Posterior vena cava (tissue), 2 donors: ENCODE results near the gene PRICKLE2. TPM values are rescaled to one million over a fixed set of nuclear protein-coding genes. Genes with fewer than 3 reads are reported as not detected.

Experiments
- DNase-seq: peaks from one replicate; pipeline ENCODE4 v3.0.0-alpha.2; 2020; ENCODE audit warnings: low spot score
- intact Hi-C, 2 donors: fragments of 100-400 bp; cut with DNase I; formaldehyde crosslinking; loops; one replicate each; pipeline versions ENCODE4 v1.14.1 to v1.14.2; 2022 to 2023
- total RNA-seq, 2 donors: library from RNA; stranded (reverse); fragmentation: NEBNext Ultra II Directional; extraction: Animal tissue kit (Norgen Biotek cat#: 25700); gene quantifications; one replicate each; pipeline ENCODE4 v1.2.1, GENCODE V29; 2021
- donor health status: DM: yes; HTN: yes; CAD: no.
- donor health status: DM: yes; HTN: yes; CAD: no.

The PRICKLE2 gene
- total RNA-seq, 2 donors from 2014 or later = 26.3 to 34.9 TPM

GRCh38 chr3:64173563-64173962 lies 51.7 kb downstream of the PRICKLE2 start:
- intact Hi-C loops = no loop called here
- no peak for DNase-seq

GRCh38 chr3:64170270-64170669 lies 55.0 kb downstream of the PRICKLE2 start:
- no peak for DNase-seq
- intact Hi-C loops = no loop called here

- intact Hi-C loops = no loop called here
- DNase-seq = no peak
Observed at GRCh38 chr3:64167868-64168267, 57.4 kb downstream of the PRICKLE2 start.

DNA sequence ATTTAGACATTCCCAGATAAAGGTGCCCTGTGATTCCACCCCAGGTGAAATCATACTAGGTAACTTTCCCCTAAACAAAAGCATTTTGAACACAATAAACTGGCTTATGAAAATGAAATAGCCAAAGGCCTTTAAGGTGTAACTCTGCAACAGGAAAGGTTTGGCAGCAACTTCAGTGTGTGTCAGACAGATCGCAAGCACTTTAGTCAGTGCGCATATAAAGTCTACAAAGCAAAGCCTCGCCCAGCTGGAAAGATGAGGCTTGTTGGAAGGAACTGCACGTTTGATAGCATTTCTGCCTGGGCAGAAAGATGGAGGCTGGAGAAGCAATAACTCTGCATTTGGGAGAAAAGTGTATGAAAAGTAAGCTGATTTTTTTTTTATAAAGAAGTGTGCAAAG lies 57.9 kb downstream of the PRICKLE2 start:
- DNase-seq = no peak
- intact Hi-C loops = no loop called here

GRCh38 chr3:64166584-64167162 lies 58.6 kb downstream of the PRICKLE2 start:
- DNase-seq = no peak
- intact Hi-C loops = no loop called here

GRCh38 chr3:64164349-64164748 lies 60.9 kb downstream of the PRICKLE2 start:
- intact Hi-C loops = loop anchor here in 1 of 2 donors (5.0 kb wide), 1 partner anchor 1592 kb away; no protein-coding TSS in a partner anchor
- DNase-seq = no peak

DNA sequence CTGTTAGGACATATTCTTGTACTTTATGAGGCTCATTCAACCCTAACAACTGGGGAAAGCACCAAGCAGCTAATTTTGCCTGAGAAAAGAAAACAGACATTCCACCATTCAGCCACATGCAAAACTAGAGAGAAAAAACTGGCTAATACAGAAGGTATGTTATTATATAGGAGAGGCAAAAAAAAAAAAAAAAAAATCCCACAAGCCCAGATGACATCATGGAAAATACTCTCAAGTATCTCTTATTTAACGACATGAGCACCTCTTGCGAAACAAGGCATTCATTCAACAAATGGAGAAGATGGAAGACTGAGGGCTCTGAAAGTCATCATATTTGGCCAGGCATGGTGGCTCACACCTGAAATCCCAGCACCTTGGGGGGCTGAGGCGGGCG lies 61.5 kb downstream of the PRICKLE2 start:
- intact Hi-C loops = loop anchor here in 1 of 2 donors (5.0 kb wide), 1 partner anchor 1591 kb away; no protein-coding TSS in a partner anchor
- no peak for DNase-seq

DNA sequence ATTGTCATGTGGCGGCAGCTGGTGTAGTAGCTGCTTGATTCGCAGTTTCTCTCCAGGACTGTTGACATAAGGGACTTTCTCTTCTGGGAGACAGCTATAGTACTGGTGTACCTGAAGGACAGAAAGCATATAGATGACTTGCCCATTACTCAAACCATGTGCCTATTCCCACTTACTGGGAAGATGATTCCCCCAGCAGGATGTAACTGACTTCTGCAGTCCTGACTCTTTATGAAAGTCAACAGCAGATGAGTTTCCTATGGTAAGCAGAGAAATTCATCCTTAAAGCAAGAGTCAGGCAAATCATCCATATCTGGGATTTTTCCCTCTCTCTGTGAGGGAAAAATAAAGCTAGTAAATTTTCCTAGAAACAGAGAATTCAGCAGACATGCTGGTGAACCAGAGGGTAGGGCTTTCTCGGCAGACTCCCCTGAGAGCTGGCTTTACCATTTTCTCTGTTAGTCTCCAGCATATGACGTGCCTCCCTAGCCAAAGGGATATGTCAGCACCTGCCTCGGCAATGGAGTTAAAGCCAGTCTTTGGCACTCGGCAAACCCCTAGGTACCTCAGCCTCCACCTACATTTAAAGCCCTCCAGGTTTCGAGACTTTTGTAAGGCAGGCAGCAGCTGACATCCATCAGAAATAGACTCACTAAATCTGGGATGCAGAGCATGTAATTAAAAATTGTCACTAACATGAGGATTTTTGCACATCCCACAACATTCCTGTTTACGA lies 62.1 kb downstream of the PRICKLE2 start:
- intact Hi-C loops = loop anchor here in 1 of 2 donors (5.0 kb wide), 1 partner anchor 1591 kb away; no protein-coding TSS in a partner anchor
- no peak for DNase-seq

DNA sequence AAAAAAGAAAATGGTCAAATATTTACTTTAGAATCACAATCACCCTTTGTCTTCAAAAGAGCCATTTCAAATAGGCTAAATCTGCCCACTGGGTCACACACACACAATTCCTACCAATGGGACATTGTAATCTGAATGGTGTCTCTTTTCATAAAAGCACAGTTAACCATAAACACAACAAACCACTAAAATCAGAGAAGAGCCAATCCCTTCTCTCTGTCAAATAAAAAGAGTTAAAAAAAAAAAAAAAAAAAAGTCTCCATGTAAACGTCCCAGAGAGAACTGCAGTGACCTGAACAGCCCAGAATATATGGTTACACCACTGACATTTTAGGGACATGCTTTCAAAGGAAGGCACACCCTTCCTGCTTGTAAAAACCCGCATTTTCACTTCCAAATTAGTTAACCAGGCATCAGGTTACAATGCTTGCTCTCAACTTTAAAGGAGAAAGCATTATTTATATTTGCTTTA lies 63.7 kb downstream of the PRICKLE2 start:
- intact Hi-C loops = loop anchor here in 1 of 2 donors (5.0 kb wide), 1 partner anchor 1589 kb away; no protein-coding TSS in a partner anchor
- DNase-seq = no peak

DNA sequence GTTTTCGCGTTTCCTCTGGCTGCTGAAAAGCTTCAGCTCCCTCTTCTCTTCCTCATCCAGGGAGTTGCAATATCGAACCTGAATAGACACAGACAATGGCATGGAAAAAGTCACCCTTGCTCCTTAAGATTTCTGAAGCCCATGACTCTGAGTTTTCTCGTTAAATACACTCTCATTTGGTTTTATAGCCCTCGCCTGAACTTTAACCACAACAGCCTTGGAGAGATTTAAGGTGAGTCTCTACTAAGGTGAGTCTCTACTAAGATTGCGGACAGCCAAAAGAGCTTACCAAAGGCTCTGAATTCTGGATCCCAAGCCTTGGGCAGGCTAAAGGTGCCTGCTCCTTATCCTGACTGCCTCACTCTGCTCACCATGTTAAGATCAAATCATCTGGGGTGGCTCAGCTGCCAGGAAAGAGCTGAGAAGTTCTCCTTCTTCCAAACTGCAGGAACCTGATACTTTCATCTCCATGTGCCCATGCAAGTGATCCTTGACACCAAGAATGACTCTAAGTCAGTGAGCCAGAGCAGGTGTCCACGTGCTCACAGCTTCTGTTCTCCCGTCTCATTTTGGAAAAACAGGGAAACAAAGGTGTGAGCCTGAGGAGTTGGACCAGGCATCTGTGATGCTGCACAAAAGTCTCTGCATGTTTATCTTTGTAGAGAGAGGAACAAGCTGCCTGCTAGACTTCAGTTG lies 65.1 kb downstream of the PRICKLE2 start:
- intact Hi-C loops = loop anchor here in 1 of 2 donors (5.0 kb wide), 1 partner anchor 1588 kb away; no protein-coding TSS in a partner anchor
- DNase-seq = no peak

- DNase-seq = no peak
- intact Hi-C loops = no loop called here
Observed at GRCh38 chr3:64158334-64158733, 66.9 kb downstream of the PRICKLE2 start.

GRCh38 chr3:64157150-64158035 lies 67.9 kb downstream of the PRICKLE2 start:
- intact Hi-C loops = no loop called here
- no peak for DNase-seq

DNA sequence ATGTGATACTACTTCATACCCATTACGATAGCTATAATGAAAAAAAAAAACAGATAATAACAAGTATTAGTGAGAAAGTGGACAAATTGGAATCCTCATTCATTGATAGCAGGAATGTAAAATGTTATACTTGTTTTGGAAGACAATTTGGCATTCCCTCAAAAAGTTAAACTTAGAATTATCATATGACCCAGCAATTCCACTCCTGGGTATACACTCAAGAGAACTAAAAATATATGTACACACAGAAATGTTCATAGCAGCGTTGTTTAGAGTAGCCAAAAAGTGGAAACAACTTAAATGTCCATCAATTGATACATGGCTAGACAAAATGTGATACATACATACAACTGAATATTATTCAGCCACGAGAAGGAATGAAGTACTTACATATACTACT lies 69.9 kb downstream of the PRICKLE2 start:
- intact Hi-C loops = no loop called here

GRCh38 chr3:64152676-64153466 lies 72.4 kb downstream of the PRICKLE2 start:
- intact Hi-C loops = no loop called here

More for the DNA sequence above, 69.9 kb downstream of the PRICKLE2 start:
- no peak for DNase-seq

DNA sequence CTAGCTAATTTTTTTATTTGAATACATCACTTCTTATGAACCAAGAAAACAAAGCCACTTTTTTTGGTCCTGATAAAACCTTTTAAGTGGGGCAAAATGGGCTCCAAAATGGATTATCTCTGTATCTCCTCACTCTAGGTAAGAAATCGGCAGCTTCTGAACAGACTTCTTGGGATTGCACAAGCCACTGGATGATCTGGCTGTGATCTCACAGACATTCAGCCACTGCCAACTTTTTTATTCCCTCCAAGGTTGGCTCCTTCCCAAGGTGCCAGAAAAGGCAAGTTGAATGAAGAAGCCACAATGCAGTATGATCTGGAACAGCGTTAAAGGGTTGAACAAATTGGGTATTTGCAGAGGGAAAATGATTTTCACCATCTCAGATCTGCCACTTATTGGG lies 73.2 kb downstream of the PRICKLE2 start:
- DNase-seq = no peak
- intact Hi-C loops = no loop called here

More at GRCh38 chr3:64152676-64153466, 72.4 kb downstream of the PRICKLE2 start:
- no peak for DNase-seq

GRCh38 chr3:64151342-64151871 lies 73.9 kb downstream of the PRICKLE2 start:
- DNase-seq = no peak

DNA sequence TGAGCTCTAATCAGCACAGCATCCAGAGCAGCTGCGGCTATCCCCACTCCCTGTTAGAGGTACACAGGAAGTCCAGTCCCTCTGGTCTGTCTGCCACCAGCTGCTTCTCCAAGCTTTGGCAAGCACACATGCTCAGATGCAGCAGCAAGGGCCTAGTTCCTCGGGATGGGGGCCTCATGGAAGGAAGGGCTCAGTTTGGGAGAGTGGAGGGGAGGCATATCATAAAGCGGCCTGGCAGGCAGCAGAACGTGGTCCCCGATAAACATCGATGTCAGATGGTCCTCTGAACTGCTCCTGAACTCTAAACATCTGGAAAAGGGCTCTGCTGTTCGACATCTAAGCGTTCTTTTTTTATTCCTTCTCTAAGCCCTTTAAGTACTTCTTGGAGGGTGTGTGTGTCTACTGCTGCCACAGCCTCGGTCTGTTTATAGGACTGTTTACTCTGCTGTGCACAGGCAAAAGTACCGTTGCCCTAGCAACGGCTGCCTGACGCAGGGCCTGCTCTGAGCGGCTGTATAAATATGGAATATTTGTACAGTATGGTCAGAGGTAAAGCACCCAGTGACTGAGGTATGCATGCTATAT lies 74.6 kb downstream of the PRICKLE2 start:
- no peak for DNase-seq
- intact Hi-C loops = no loop called here

More at GRCh38 chr3:64151342-64151871, 73.9 kb downstream of the PRICKLE2 start:
- intact Hi-C loops = no loop called here

- no peak for DNase-seq
- intact Hi-C loops = no loop called here
Observed at GRCh38 chr3:64149886-64150285, 75.4 kb downstream of the PRICKLE2 start.
